K562 (cell line): ENCODE results near the gene LAPTM5. TPM values are rescaled to one million over a fixed set of nuclear protein-coding genes. Genes with fewer than 3 reads are reported as not detected.

Experiments used
- CBX8 ChIP-seq: fragments of 200-600 bp; sonication (generic); IDR thresholded peaks from 2 replicates; pipeline ENCODE4 v1.6.1; 2012; ENCODE audit warnings: borderline replicate concordance, mixed run types, low read depth, mild to moderate bottlenecking, moderate library complexity, mixed read lengths, low read length, control low read depth, inconsistent platforms; ENCODE audit not compliant: poor library complexity, severe bottlenecking; ENCODE audit errors: extremely low read depth
- CHD1 ChIP-seq: fragments of 200-600 bp; sonication (generic); IDR thresholded peaks from one replicate; pipeline ENCODE4 v1.6.1; 2012; ENCODE audit warnings: mild to moderate bottlenecking, moderate library complexity, low read length, inconsistent platforms
- FOXJ2 ChIP-seq: fragments of 200-800 bp; sonication (Bioruptor generic); IDR thresholded peaks from 2 replicates; pipeline ENCODE4 v1.6.1; 2016; ENCODE audit warnings: missing genetic modification characterization, missing compliant biosample characterization
- HEY1 ChIP-seq: fragments of 250-450 bp; sonication (Bioruptor Pico); IDR thresholded peaks from 2 replicates; pipeline ENCODE4 v1.5.0; 2020; ENCODE audit warnings: mild to moderate bottlenecking, moderate library complexity, borderline replicate concordance
- IRF9 ChIP-seq: fragments of 450-650 bp; IDR thresholded peaks from 2 replicates; pipeline ENCODE4 v1.6.1; 2016; ENCODE audit warnings: missing biosample characterization, missing genetic modification characterization
- PHB ChIP-seq: fragments of 250-450 bp; sonication (Bioruptor Pico); IDR thresholded peaks from 2 replicates; pipeline ENCODE4 v1.5.0; 2021
- THRA ChIP-seq: fragments of 450-650 bp; IDR thresholded peaks from 2 replicates; pipeline ENCODE4 v1.6.1; 2017; ENCODE audit warnings: mild to moderate bottlenecking, moderate library complexity
- ZKSCAN8 ChIP-seq: fragments of 200-800 bp; sonication (Bioruptor generic); IDR thresholded peaks from 2 replicates; pipeline ENCODE4 v1.6.1; 2016; ENCODE audit warnings: missing genetic modification characterization, missing compliant biosample characterization
- ZNF263 ChIP-seq: sonication (generic); formaldehyde crosslinking; IDR thresholded peaks from 2 replicates; pipeline ENCODE4 v1.8.0; 2022; ENCODE audit warnings: mild to moderate bottlenecking, missing genetic modification reagents, borderline replicate concordance
- polyA plus RNA-seq, 8 experiments: library from polyadenylated mRNA; depleted of rRNA in 4 of 8; stranded (reverse) in 5 of 8; unstranded in 3 of 8; fragments of >200 nt; fragmentation: Nextera tagmentation in 2 of 8; fragmentation: Illumina TruSeq in 1 of 8; extraction: Ambion mirVana in 2 of 8; extraction: Trizol in 1 of 8; gene quantifications; 2 replicates each; pipeline versions ENCODE4 v1.2.1 to v1.2.3, GENCODE V29; 2011 to 2014; ENCODE audit warnings: inconsistent platforms in 1 of 8, missing spikeins in 1 of 8
- total RNA-seq, 7 experiments: library from RNA; depleted of rRNA in 6 of 7; stranded (reverse); fragments of >200 nt in 6 of 7; fragmentation: Illumina TruSeq in 2 of 7; extraction: Trizol in 2 of 7; gene quantifications; 2 replicates each; pipeline versions ENCODE4 v1.2.1 to v1.2.3, GENCODE V29; 2011 to 2021; ENCODE audit warnings: low replicate concordance in 1 of 7
- TF ChIP-seq, protein P1 (sequence below): sonication (generic); formaldehyde crosslinking; IDR thresholded peaks from 2 replicates; pipeline ENCODE4 v1.8.1; 2023; ENCODE audit warnings: missing genetic modification reagents, mild to moderate bottlenecking, borderline replicate concordance

Gene LAPTM5
- total and polyA plus RNA-seq, 9 of the 15 experiments (the other 6 are each of a cell fraction or from before 2014, with no cell fraction given) = 2.4 to 47.3 (median 20.3) TPM

GRCh38 chr1:30801771-30802198, 44.2 kb upstream of the LAPTM5 start (continued):
- TF ChIP-seq CHD1 (no peak), FOXJ2 (tag) (no peak), THRA (no peak), ZKSCAN8 (CRISPR knock-in tag) (no peak), ZNF263 (no peak), HEY1 (CRISPR knock-in tag) (no peak), PHB (no peak), CBX8 (no peak), IRF9 (tag) (no peak)
- TF ChIP-seq, protein P1, sequence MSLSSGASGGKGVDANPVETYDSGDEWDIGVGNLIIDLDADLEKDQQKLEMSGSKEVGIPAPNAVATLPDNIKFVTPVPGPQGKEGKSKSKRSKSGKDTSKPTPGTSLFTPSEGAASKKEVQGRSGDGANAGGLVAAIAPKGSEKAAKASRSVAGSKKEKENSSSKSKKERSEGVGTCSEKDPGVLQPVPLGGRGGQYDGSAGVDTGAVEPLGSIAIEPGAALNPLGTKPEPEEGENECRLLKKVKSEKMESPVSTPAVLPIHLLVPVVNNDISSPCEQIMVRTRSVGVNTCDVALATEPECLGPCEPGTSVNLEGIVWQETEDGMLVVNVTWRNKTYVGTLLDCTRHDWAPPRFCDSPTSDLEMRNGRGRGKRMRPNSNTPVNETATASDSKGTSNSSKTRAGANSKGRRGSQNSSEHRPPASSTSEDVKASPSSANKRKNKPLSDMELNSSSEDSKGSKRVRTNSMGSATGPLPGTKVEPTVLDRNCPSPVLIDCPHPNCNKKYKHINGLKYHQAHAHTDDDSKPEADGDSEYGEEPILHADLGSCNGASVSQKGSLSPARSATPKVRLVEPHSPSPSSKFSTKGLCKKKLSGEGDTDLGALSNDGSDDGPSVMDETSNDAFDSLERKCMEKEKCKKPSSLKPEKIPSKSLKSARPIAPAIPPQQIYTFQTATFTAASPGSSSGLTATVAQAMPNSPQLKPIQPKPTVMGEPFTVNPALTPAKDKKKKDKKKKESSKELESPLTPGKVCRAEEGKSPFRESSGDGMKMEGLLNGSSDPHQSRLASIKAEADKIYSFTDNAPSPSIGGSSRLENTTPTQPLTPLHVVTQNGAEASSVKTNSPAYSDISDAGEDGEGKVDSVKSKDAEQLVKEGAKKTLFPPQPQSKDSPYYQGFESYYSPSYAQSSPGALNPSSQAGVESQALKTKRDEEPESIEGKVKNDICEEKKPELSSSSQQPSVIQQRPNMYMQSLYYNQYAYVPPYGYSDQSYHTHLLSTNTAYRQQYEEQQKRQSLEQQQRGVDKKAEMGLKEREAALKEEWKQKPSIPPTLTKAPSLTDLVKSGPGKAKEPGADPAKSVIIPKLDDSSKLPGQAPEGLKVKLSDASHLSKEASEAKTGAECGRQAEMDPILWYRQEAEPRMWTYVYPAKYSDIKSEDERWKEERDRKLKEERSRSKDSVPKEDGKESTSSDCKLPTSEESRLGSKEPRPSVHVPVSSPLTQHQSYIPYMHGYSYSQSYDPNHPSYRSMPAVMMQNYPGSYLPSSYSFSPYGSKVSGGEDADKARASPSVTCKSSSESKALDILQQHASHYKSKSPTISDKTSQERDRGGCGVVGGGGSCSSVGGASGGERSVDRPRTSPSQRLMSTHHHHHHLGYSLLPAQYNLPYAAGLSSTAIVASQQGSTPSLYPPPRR (CRISPR knock-in tag) = no peak
